H1 (cell line): ENCODE measurements around the gene PHGDH. TPM values are rescaled to one million over a fixed set of nuclear protein-coding genes. Genes with fewer than 3 reads are reported as not detected.

ENCODE experiments used
- BRCA1 ChIP-seq: IDR thresholded peaks from 2 replicates; pipeline ENCODE4 v1.6.1; 2012; ENCODE audit warnings: low read depth, low read length, improper control_type of control experiment
- CEBPB ChIP-seq: IDR thresholded peaks from 2 replicates; pipeline ENCODE4 v1.6.1; 2012; ENCODE audit warnings: low read depth, low read length
- CREB1 ChIP-seq: IDR thresholded peaks from 2 replicates; pipeline ENCODE4 v1.6.1; 2012; ENCODE audit warnings: inconsistent platforms
- EGR1 ChIP-seq: IDR thresholded peaks from 2 replicates; pipeline ENCODE4 v1.6.1; 2011; ENCODE audit warnings: low read depth, low read length, borderline replicate concordance
- EP300 ChIP-seq, 2 experiments: IDR thresholded peaks; 1 replicate in 1 of 2; 2 replicates in 1 of 2; pipeline ENCODE4 v1.6.1; 2011 to 2012; ENCODE audit warnings: low read depth in 2 of 2, low read length in 2 of 2, mild to moderate bottlenecking in 2 of 2, borderline replicate concordance in 1 of 2, inconsistent platforms in 1 of 2, moderate library complexity in 1 of 2
- HDAC6 ChIP-seq: IDR thresholded peaks from one replicate; pipeline ENCODE4 v1.7.1; 2012; ENCODE audit warnings: low read depth, mild to moderate bottlenecking, inconsistent platforms, low read length, moderate library complexity
- MAFK ChIP-seq: IDR thresholded peaks from 2 replicates; pipeline ENCODE4 v1.6.1; 2012; ENCODE audit warnings: low read depth, mild to moderate bottlenecking, improper control_type of control experiment, low read length
- NANOG ChIP-seq: IDR thresholded peaks from 2 replicates; pipeline ENCODE4 v1.6.1; 2011; ENCODE audit warnings: low read length, low read depth, mild to moderate bottlenecking, inconsistent platforms; ENCODE audit not compliant: insufficient read depth, poor library complexity, severe bottlenecking
- POLR2A ChIP-seq, 2 experiments: IDR thresholded peaks; 1 replicate in 1 of 2; 2 replicates in 1 of 2; pipeline ENCODE4 v1.6.1; 2011; ENCODE audit warnings: low read depth in 2 of 2, low read length in 2 of 2, mild to moderate bottlenecking in 2 of 2; ENCODE audit errors: control extremely low read depth in 1 of 2
- POU5F1 ChIP-seq: IDR thresholded peaks from 2 replicates; pipeline ENCODE4 v1.6.1; 2011; ENCODE audit warnings: low read depth, mild to moderate bottlenecking, low read length, moderate library complexity
- RAD21 ChIP-seq, 2 experiments: IDR thresholded peaks in 1 of 2; conservative IDR thresholded peaks in 1 of 2; 2 replicates each; pipeline ENCODE4 v1.6.1; 2011; ENCODE audit warnings: low read depth in 2 of 2, low read length in 2 of 2, improper control_type of control experiment in 1 of 2, inconsistent platforms in 1 of 2, mild to moderate bottlenecking in 1 of 2, moderate library complexity in 1 of 2
- SIRT6 ChIP-seq: IDR thresholded peaks from one replicate; pipeline ENCODE4 v1.7.1; 2012; ENCODE audit warnings: low read length, inconsistent platforms
- SIX5 ChIP-seq: IDR thresholded peaks from 2 replicates; pipeline ENCODE4 v1.6.1; 2011; ENCODE audit warnings: mild to moderate bottlenecking, low read depth, low read length
- SP1 ChIP-seq: IDR thresholded peaks from 2 replicates; pipeline ENCODE4 v1.6.1; 2011; ENCODE audit warnings: low read depth, low read length
- SP4 ChIP-seq: IDR thresholded peaks from 2 replicates; pipeline ENCODE4 v1.6.1; 2012; ENCODE audit warnings: low read length, inconsistent platforms
- TEAD4 ChIP-seq: IDR thresholded peaks from 2 replicates; pipeline ENCODE4 v1.6.1; 2012; ENCODE audit warnings: low read depth, low read length, inconsistent platforms, mixed read lengths
- YY1 ChIP-seq: IDR thresholded peaks from 2 replicates; pipeline ENCODE4 v1.6.1; 2011; ENCODE audit warnings: low read depth, mild to moderate bottlenecking, low read length
- polyA plus RNA-seq, 7 experiments: library from polyadenylated mRNA; depleted of rRNA in 3 of 7; stranded (reverse) in 5 of 7; unstranded in 2 of 7; fragments of >200 nt in 5 of 7; fragments of 200-250 nt in 2 of 7; gene quantifications; 1 replicate in 5 of 7; 2 replicates in 1 of 7; 4 replicates in 1 of 7; pipeline versions ENCODE4 v1.2.1 to v1.2.3, GENCODE V29; 2011 to 2013; ENCODE audit warnings: missing spikeins in 2 of 7, mixed read lengths in 2 of 7
- total RNA-seq: library from RNA; stranded (reverse); fragmentation: NEBNext Ultra II Directional; extraction: Animal tissue kit (Norgen Biotek cat#: 25700); gene quantifications from 2 replicates; pipeline ENCODE4 v1.2.1, GENCODE V29; 2021
- TF ChIP-seq, protein P1 (sequence below): IDR thresholded peaks from 2 replicates; pipeline ENCODE4 v1.6.1; 2012; ENCODE audit warnings: inconsistent platforms

PHGDH gene
- total and polyA plus RNA-seq, 2 of the 8 experiments (the other 6 are each of a cell fraction or from before 2014, with no cell fraction given), result 358 to 687 TPM

DNA sequence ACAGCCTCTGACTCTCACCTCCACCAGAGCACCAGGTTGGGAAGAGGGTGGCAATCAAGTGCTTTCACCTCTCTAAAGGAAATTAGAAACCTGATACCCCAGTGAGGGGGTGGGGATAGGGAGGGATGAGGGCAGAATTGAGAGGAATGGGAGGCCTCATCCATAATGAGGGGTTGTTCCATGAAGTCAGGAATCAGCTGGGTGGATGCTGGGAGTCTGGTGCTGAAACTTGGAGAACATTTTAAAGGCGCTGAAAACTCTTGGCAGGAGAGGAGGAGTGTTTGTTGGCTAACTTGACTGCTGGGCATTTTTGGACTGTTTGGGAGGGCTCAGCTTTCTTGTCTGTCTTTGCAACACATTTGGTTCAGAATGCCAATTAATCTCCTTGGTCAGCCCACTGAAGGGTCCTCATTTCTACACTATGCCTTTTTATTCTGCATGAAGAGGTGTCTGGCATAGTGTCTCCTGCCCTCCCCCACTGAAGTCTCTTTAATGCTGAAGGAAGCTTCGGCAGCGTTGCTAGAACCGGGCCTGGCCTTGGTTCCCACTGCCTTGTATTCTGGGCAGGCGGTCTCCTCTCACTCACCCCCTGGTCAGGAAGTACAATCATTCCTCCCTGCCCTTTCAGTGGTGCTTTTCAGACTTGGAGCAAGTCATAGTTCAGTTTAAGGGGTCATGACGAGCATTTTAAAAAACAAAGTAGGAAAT lies 2.2 kb downstream of the PHGDH start (continued):
- TF ChIP-seq, protein P1, sequence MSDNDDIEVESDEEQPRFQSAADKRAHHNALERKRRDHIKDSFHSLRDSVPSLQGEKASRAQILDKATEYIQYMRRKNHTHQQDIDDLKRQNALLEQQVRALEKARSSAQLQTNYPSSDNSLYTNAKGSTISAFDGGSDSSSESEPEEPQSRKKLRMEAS, result no peak
- TF ChIP-seq POU5F1, result no peak
- no peak for TF ChIP-seq SIX5
- TF ChIP-seq TEAD4, result no peak
- no peak for TF ChIP-seq MAFK
- TF ChIP-seq EP300 (IDR thresholded peaks at IDR 0.05; ENCODE audit: borderline replicate concordance in 1 of 2, low read depth in 2 of 2, low read length in 2 of 2), result no peak
- TF ChIP-seq SIRT6, result no peak
- TF ChIP-seq NANOG, result no peak
- no peak for TF ChIP-seq SP4
- peak; percentile 69; the same call in 1 of the 2 replicates for TF ChIP-seq EGR1
- TF ChIP-seq POLR2A (IDR thresholded peaks at IDR 0.05; ENCODE audit: control extremely low read depth in 1 of 2, low read depth in 2 of 2, low read length in 2 of 2), result peak; percentile 46 to 58
- TF ChIP-seq HDAC6, result no peak
- TF ChIP-seq SP1, result 0 out of 2 replicates have a peak, but pooled peaks have one; percentile 28
- TF ChIP-seq CEBPB, result no peak
- TF ChIP-seq YY1, result no peak
- TF ChIP-seq RAD21 (IDR thresholded peaks at IDR 0.05 in 1 of 2, conservative IDR thresholded peaks at IDR 0.05 in 1 of 2; ENCODE audit: low read depth in 2 of 2, low read length in 2 of 2), result no peak
- no peak for TF ChIP-seq BRCA1
- TF ChIP-seq CREB1, result no peak
